Rectal smooth muscle tissue (tissue), 1 donor: ENCODE measurements around the gene INPP1.
A peak's percentile ranks its signal among the peaks of the same experiment; 100 is the strongest.
"Not testable (repeated sequence)": the region's sequence is repeated elsewhere in the genome, so short reads cannot be mapped to it uniquely, and the experiment has no call there.

ENCODE experiments used
- H3K27ac ChIP-seq: one replicate; pipeline ENCODE4 v1.7.0; 2013; ENCODE audit warnings: low read depth, low read length, inconsistent platforms
- H3K27me3 ChIP-seq: one replicate; pipeline ENCODE4 v1.7.0; 2013; ENCODE audit warnings: low read length; ENCODE audit not compliant: control insufficient read depth, insufficient read depth
- H3K36me3 ChIP-seq: one replicate; pipeline ENCODE4 v1.7.0; 2013; ENCODE audit warnings: low read length; ENCODE audit not compliant: control insufficient read depth, insufficient read depth
- H3K4me1 ChIP-seq: one replicate; pipeline ENCODE4 v1.7.0; 2013; ENCODE audit warnings: low read length; ENCODE audit not compliant: control insufficient read depth, insufficient read depth
- H3K4me3 ChIP-seq: one replicate; pipeline ENCODE4 v1.7.0; 2013; ENCODE audit warnings: low read length
- H3K9ac ChIP-seq: one replicate; pipeline ENCODE4 v1.7.0; 2013; ENCODE audit warnings: low read length

Gene INPP1, protein sequence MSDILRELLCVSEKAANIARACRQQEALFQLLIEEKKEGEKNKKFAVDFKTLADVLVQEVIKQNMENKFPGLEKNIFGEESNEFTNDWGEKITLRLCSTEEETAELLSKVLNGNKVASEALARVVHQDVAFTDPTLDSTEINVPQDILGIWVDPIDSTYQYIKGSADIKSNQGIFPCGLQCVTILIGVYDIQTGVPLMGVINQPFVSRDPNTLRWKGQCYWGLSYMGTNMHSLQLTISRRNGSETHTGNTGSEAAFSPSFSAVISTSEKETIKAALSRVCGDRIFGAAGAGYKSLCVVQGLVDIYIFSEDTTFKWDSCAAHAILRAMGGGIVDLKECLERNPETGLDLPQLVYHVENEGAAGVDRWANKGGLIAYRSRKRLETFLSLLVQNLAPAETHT

DNA sequence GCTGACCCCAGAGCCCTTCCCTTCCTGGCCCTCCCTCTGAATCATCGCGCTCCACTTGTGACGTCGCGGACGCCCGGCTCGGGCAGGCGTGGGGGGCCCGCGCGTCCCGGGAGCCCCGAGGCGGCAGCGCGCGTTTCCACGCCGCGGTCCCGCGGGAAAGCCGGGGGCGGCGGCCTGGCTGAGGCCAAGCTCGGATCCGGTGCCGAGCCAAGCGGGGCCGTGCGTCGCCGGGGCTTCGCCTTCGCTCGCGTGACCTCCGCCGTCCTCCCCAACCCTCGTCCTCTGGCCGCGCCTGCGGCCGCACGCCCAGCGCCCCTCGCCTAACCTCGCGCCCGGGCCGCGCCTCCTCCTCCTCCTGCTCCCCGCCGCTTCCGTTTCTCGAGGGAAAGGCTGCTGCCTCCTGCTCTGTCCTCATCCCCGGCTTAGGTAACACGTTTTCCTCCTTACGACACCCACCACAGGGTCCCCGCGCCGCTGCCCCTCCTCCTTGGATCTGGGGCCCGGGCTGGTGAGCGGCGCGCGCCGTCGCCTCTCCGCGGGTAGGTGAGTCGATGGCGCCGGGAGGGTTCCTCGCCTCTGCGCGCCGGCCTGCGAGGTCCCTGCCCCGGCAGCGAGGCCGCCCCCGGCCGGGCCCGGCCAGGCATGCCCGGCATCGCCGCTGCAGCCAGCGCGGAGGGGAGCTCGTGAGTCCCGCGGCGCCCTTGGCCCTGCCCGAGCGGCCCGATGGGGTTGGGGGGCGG is at the start of gene INPP1:
INPP1 (plus strand) TSS at position 54 of the 740 bp plus-strand sequence. CDS start 16,514 bp downstream, outside the sequence.
- no peaks in the 10 kb centered on the region for H3K36me3 ChIP-seq

DNA sequence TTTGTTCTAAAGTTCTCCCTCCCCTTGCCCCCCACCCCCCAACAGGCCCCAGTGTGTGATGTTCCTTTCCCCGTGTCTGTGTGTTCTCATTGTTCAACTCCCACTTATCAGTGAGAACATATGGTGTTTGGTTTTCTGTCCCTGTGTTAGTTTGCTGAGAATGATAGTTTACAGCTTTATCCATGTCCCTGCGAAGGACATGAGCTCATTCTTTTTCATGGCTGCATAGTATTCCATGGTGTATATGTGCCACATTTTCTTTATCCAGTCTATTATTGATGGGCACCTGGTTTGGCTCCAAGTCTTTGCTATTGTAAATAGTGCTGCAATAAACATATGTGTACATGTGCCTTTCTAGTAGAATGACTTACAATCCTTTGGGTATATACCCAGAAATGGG is 45.5 kb upstream of the INPP1 start:
- H3K27me3 ChIP-seq, H3K36me3 ChIP-seq, H3K9ac ChIP-seq, H3K4me3 ChIP-seq, H3K4me1 ChIP-seq, H3K27ac ChIP-seq: not testable (repeated sequence)

More for the DNA sequence above, at the start of gene INPP1:
- H3K4me1 ChIP-seq: peaks cover 6% of the 10 kb centered on the region
- H3K27me3 ChIP-seq: no peaks in the 10 kb centered on the region
- H3K9ac ChIP-seq: peak within 1 kb of the TSS; percentile 73
- peak within 1 kb of the TSS; percentile 93 for H3K4me3 ChIP-seq
- peak within 1 kb of the TSS; percentile 94 for H3K27ac ChIP-seq

DNA sequence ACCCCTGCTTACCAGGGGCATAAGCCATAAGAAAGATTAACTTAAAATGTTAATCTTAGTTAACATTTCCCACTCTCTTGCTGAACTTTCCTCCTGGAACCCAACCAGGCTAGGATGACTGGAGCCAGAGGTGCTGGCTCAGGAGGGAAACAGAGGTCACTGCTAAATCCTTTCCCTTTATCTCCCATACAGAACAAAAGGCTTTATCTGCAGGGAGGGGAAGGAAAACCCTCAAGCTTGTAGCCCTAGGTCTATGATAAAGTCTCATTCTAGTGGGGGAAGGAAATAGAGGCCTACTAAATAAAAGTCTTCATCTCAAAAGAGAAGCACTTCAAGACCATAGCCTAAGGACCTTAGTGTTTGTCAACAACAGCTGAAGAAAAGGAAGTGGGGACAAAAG is 42.4 kb upstream of the INPP1 start:
- Histone ChIP-seq H3K9ac (no peak overlapping the region), H3K36me3 (peaks cover 2% of the 10 kb centered on the region), H3K4me1 (no peaks in the 10 kb centered on the region), H3K27ac (no peak overlapping the region), H3K4me3 (no peak overlapping the region), H3K27me3 (no peaks in the 10 kb centered on the region)

DNA sequence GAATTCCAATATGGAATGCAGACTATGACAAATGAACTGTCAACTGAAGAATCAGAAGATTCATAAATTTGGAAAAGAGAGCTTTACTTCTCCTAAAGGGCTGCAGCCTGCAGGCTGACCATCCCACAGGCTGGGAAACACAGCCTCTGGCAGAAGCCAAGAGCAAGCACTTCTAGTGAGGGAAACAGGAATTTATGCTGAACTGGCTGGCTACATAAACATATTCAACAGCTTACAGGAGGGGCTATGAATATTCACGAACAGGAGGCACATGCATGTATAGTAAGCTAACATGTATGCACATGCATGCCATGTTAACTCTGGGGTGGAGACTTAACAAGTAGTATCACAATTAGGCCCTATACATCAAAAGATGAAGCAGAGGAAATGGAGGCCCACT is 41.3 kb upstream of the INPP1 start:
- no peaks in the 10 kb centered on the region for H3K27me3 ChIP-seq

DNA sequence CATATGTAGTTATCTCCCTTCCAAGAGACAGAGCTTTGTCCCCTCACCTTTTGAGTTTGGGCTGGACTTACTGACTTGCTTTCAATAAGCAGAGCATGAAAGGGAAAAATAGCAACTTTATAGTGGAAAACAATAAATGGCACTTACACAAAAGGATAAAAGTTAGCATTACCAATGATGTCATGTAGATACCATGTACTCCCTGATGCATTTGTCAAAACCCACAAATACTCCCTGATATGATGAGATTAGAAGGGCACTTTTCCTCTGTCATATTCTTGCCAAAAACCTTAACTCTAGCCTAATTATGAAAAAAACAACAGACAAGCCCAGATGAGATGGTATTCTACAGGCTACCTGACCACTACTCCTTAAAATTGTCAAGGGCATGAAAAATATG is 39.7 kb upstream of the INPP1 start:
- Histone ChIP-seq H3K4me1 (no peaks in the 10 kb centered on the region), H3K27ac (no peak overlapping the region), H3K36me3 (peaks cover 5% of the 10 kb centered on the region), H3K27me3 (no peaks in the 10 kb centered on the region), H3K4me3 (no peak overlapping the region), H3K9ac (no peak overlapping the region)

More for the DNA sequence above, 41.3 kb upstream of the INPP1 start:
- no peaks in the 10 kb centered on the region for H3K4me1 ChIP-seq
- no peak overlapping the region for H3K9ac ChIP-seq
- no peak overlapping the region for H3K27ac ChIP-seq
- peaks cover 5% of the 10 kb centered on the region for H3K36me3 ChIP-seq
- H3K4me3 ChIP-seq: no peak overlapping the region

DNA sequence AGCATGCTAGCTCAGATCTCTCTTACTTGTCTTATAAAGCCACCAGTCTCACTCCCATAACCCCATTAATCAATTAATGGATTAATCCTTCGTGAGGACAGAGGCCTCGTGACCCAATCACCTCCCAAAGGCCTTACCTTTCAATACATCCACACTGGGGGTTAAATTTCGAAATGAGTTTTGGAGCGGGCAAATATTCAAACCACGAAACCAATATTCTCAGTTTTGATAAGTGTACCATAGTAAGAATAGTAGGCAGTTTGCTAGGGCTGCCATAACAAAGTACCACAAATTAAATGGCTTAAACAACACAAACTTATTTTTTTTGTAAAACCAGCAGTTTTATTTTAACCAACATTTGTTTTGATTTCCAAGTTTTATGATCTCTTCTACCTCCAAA is 39.0 kb upstream of the INPP1 start:
- Histone ChIP-seq H3K27me3 (no peaks in the 10 kb centered on the region), H3K4me3 (no peak overlapping the region), H3K4me1 (no peaks in the 10 kb centered on the region), H3K9ac (no peak overlapping the region), H3K27ac (no peak overlapping the region), H3K36me3 (peaks cover 5% of the 10 kb centered on the region)

DNA sequence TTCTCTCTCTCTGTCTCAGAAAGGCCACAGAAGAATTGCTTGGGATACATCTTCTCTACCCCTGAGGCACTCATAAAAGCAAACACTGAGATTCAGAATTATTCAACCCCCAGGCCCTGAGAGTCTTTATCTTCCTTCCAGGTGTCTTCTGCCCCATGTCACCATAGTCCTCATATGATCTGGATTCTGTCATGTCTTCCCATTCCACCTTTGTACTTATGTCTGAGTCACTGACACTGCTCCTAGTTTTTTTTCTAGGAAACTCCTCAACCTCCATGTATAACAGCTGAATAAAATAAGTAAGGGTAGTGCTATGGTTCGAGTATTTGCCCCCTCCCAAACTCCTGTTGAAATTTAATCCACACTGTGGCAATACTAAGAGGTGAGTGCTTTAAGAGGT is 35.4 kb upstream of the INPP1 start:
- no peak overlapping the region for H3K4me3 ChIP-seq
- no peak overlapping the region for H3K9ac ChIP-seq
- no peaks in the 10 kb centered on the region for H3K4me1 ChIP-seq
- H3K27me3 ChIP-seq: no peaks in the 10 kb centered on the region
- no peak overlapping the region for H3K27ac ChIP-seq
- peaks cover 5% of the 10 kb centered on the region for H3K36me3 ChIP-seq

DNA sequence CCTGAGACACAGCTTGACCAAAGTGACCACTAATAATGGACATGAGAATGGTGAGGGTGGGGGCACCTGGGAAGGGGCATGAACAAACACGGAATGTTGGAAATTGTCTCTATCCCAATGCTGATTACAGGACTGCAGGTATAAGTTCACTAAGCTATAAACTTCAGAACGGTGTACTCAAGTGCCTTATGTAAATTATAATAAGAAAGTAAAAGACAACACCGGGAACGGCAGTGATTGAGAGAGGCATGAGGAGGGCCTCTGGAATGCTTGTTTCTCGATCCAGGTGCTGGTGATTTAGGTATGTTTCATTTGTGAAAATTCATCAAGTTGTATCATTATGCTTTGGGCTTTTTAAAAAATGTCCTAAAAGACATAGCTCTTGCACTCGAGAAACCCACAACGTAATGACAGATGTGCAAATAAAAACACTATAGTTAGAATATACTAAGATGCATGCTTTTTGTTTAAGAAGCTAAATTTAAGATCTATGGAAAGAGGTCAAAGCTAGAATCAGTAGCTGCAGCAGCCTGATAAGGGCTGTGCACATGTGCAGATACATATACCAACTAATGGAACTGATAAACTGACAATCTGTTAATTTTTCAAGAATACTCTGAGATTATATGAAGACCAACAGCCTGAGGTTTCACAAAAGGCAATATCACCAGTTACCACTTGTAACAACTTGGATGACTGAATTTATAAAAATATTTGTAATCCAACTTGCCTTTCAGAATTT is 31.3 kb upstream of the INPP1 start:
- no peak overlapping the region for H3K27ac ChIP-seq
- H3K4me3 ChIP-seq: no peak overlapping the region
- H3K9ac ChIP-seq: no peak overlapping the region
- no peaks in the 10 kb centered on the region for H3K4me1 ChIP-seq
- no peaks in the 10 kb centered on the region for H3K27me3 ChIP-seq
- no peaks in the 10 kb centered on the region for H3K36me3 ChIP-seq

DNA sequence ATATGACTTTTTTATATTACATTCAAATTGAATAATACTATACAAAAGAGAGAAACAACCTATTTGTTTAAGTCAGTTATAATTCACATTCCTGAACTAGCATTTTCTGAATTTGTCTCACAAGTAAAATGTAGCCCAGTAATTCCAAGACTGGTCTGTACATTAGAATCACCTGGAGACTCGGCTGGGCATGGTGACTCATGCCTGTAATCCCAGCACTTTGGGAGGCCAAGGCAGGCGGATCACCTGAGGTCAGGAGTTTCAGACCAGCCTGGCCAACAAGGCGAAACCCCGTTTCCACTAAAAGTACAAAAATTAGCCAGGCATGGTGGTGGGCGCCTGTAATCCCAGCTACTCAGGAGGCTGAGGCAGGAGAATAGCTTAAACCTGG is 30.8 kb upstream of the INPP1 start:
- not testable (repeated sequence) for H3K4me1 ChIP-seq, H3K9ac ChIP-seq, H3K27ac ChIP-seq, H3K27me3 ChIP-seq, H3K4me3 ChIP-seq, H3K36me3 ChIP-seq

DNA sequence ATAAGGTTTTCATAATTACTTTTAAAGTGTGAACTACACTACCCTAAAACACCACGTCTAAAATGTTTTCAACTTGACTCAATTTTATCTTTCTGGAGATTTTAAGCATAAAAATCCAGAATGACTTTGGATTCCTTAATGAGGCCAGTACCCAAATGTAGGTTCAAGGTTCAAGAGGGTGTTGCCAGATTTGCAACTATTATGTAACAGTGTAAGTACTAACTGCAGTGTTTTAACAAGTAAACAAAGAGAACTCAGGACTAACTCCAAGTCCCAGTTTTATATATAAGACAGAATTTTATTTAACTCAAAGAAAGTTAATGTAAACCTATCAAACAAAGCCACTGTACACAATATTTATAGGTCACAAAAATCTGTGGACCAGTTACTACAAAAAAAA is 29.5 kb upstream of the INPP1 start:
- Histone ChIP-seq H3K4me1 (peaks cover 3% of the 10 kb centered on the region), H3K27me3 (no peaks in the 10 kb centered on the region), H3K9ac (no peak overlapping the region), H3K36me3 (no peaks in the 10 kb centered on the region), H3K4me3 (no peak overlapping the region), H3K27ac (no peak overlapping the region)

DNA sequence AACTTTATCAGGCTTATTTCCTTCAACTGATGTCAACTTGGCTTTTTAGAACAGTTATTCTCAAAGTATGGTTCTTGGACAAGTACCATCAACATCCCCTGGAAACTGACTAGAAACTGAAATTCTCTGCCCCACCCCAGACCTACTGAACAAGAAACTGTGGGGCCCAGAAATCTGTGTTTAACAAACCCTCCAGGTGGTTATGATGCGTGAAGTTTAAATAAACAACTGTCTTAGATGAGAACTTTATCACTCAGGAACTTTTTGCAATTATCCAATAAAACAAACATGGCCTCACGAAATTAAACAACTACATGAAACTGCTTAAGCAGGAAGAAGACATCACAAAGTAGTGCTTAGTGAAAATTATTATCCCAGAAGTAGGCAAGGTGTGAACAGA is 28.1 kb upstream of the INPP1 start:
- H3K27me3 ChIP-seq: no peaks in the 10 kb centered on the region
- H3K4me1 ChIP-seq: peaks cover 6% of the 10 kb centered on the region
- H3K9ac ChIP-seq: no peak overlapping the region
- H3K36me3 ChIP-seq: no peaks in the 10 kb centered on the region
- no peak overlapping the region for H3K27ac ChIP-seq
- no peak overlapping the region for H3K4me3 ChIP-seq

DNA sequence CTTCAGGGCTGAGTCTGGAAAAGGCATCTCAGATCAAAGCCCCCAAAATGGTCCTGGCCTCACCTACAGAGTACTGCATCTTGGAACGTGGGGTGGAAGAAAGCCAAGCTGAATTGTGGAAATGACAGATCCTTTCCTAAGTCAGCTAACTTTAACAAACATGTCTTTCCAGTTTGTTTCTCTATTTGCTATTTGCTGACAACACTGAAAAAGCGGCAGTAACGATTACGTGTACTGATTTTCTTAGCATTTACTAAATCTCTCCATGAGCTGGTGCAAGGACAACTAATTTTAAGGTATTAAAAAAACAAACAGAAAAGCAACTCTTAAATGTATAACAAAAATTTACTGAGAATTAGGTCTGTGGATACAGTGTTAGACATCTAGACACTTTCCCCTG is 24.9 kb upstream of the INPP1 start:
- Histone ChIP-seq H3K9ac (no peak overlapping the region), H3K4me1 (peaks cover 6% of the 10 kb centered on the region), H3K27me3 (no peaks in the 10 kb centered on the region), H3K4me3 (peak overlapping the region; percentile 73), H3K27ac (peak overlapping the region; percentile 79), H3K36me3 (no peaks in the 10 kb centered on the region)
